ENCODE results near the gene CARMIL1.

The CARMIL1 gene

DNA sequence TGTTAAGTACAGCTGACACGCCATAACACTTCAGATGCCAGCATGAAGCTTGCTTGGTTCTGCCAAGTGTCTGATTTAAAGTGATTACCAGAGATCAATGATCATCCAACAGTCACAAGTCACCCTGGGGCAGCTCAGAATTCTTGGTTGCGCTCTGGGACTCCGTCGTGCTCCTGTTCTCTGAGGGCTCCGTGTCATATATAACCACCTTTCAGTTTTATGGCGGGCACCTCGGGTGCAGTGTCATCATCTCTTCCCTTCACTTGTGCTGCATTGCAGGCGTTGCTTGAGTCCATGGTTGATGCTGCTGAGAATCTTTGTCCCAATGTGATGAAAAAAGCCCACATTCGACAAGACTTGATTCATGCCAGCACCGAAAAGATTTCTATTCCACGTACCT lies 271.5 kb downstream of the CARMIL1 start:
- TF ChIP-seq Cebpa-rat (IDR thresholded peaks at IDR 0.05) = no peak
- H3K4me3 ChIP-seq = no peak overlapping the region
- no peak overlapping the region for H3K4me2 ChIP-seq
- no peak overlapping the region for H3K9ac ChIP-seq
- no peaks in the 10 kb centered on the region for H3K9me3 ChIP-seq
- H3K4me1 ChIP-seq = no peaks in the 10 kb centered on the region
- no peaks in the 10 kb centered on the region for H3K27me3 ChIP-seq
- H4K20me1 ChIP-seq = no peaks in the 10 kb centered on the region
- H3K36me3 ChIP-seq = no peaks in the 10 kb centered on the region
- H3K27ac ChIP-seq = no peak overlapping the region

DNA sequence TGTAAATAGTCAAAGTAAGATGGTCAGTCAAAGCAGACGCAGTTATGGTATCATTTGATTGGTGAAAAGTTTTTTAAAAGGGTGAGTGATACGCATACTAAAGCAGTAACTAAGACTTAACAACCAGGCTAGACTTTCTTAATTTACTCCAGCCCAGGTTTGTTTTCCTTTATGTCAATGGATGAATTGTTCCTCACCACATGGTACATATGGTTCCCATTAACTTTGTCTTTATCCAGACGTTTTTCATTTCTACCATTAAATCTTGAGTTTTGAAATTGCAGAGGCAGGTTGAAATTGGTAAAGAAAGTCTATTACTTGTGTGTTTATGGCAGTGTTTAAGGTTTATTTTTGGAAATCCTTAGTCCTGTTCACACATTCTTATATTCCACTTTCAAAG lies 274.3 kb downstream of the CARMIL1 start:
- H3K9ac ChIP-seq = no peak overlapping the region

DNA sequence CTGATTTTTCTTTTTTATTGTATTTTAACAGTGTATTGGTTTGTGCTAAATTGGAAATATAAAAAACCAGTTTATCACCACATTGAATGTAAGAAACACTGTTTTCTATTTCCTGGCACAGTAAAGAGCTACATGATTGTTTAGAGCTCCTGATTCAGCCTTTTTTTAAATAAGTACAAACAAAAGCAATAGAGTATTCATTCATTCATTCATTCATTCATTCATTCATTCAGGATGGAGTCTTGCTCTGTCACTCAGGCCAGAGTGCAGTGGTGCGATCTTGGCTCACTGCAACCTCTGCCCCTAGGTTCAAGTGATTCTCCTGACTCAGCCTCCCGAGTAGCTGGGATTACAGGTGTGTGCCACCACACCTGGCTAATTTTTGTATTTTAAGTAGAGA lies 276.0 kb downstream of the CARMIL1 start:
- H3K4me2 ChIP-seq = no peak overlapping the region
- H3K9ac ChIP-seq = no peak overlapping the region
- no peaks in the 10 kb centered on the region for H3K4me1 ChIP-seq
- no peak for TF ChIP-seq Cebpa-rat (IDR thresholded peaks at IDR 0.05)
- H3K9me3 ChIP-seq = no peaks in the 10 kb centered on the region
- no peaks in the 10 kb centered on the region for H3K27me3 ChIP-seq
- no peaks in the 10 kb centered on the region for H3K36me3 ChIP-seq
- no peak overlapping the region for H3K4me3 ChIP-seq
- no peaks in the 10 kb centered on the region for H4K20me1 ChIP-seq
- H3K27ac ChIP-seq = no peak overlapping the region

More for the DNA sequence above, 274.3 kb downstream of the CARMIL1 start:
- TF ChIP-seq Cebpa-rat (IDR thresholded peaks at IDR 0.05) = no peak
- Histone ChIP-seq H3K9me3 (no peaks in the 10 kb centered on the region), H4K20me1 (no peaks in the 10 kb centered on the region), H3K4me1 (no peaks in the 10 kb centered on the region), H3K4me2 (no peak overlapping the region), H3K27me3 (no peaks in the 10 kb centered on the region), H3K27ac (no peak overlapping the region), H3K36me3 (no peaks in the 10 kb centered on the region), H3K4me3 (no peak overlapping the region)

DNA sequence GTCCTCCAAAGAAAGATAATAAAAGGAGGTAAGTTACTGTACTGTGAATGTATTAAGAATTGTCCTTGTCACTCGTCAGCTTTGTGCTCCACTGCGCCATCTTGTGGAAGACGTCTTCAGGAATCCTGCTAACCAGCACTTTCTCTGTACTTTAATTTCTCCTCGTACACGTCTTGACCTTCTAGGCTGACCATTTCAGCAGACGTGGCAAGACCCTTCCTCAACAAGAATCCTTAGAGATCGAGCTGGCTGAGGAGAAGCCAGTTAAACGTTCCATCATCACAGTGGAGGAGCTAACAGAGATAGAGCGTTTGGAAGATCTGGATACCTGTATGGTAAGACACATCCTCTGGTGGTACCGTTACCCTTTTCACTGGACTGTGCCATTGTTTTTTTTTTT lies 277.3 kb downstream of the CARMIL1 start:
- Histone ChIP-seq H3K36me3 (no peaks in the 10 kb centered on the region), H3K4me3 (no peak overlapping the region), H3K4me1 (no peaks in the 10 kb centered on the region), H3K27ac (no peak overlapping the region), H3K27me3 (no peaks in the 10 kb centered on the region), H3K4me2 (no peak overlapping the region), H3K9ac (no peak overlapping the region), H4K20me1 (no peaks in the 10 kb centered on the region), H3K9me3 (no peaks in the 10 kb centered on the region)
- no peak for TF ChIP-seq Cebpa-rat (IDR thresholded peaks at IDR 0.05)

DNA sequence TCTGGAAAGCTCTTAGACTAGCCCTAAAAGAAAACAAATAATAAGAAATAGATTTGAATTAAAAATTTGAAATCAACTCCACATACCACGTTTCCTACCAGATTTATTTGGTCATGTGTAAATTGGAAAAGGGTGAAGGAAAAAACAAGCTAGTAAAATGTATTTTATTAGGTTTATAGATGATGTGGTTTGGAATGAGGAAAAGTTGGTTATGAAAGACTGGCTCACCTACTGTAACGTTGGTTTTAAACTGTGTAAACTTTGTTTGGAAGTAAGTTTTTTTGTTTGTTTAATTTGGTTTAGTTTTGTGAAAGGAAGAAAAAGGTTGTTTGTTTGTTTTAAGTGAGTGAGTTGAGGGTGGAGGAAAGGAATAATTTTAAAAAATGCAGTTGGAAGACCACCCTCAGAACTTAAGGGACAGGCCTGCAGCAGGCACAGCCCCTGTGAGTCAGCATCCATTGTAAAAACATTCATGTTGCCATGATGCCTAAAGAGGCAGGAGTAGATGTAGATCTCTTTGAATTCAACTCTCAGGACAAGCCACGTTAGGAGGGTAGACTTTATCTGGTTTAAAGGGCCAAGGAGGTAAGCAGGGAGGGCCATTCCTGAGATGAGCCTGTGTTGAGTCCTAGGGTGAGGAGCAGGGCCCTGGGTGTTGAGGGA lies 279.1 kb downstream of the CARMIL1 start:
- no peaks in the 10 kb centered on the region for H3K4me1 ChIP-seq
- no peaks in the 10 kb centered on the region for H4K20me1 ChIP-seq
- no peak for TF ChIP-seq Cebpa-rat (IDR thresholded peaks at IDR 0.05)

DNA sequence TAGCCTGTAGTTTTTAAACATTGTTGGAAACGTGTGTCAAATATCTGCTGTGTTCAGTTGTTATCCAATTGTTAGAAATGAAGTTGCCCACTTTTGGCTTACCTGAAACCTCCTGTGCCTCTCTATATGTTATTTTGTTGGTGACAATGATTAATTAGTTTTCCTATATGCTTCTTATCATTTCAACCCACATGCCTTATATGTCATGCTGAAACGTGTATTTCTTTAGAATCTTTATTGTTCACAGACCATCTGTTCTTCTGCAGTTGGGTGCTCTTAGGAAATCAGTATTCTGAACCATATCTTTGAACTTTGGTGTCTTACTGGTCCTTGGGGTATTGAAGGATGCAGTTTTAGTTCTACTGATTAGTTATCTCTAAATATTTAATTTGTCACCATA lies 281.7 kb downstream of the CARMIL1 start:
- Histone ChIP-seq H3K27ac (no peak overlapping the region), H3K9ac (no peak overlapping the region), H4K20me1 (no peaks in the 10 kb centered on the region), H3K27me3 (no peaks in the 10 kb centered on the region), H3K4me2 (no peak overlapping the region), H3K36me3 (no peaks in the 10 kb centered on the region), H3K4me3 (no peak overlapping the region), H3K9me3 (no peaks in the 10 kb centered on the region), H3K4me1 (no peaks in the 10 kb centered on the region)
- no peak for TF ChIP-seq Cebpa-rat (IDR thresholded peaks at IDR 0.05)

More for the DNA sequence above, 279.1 kb downstream of the CARMIL1 start:
- Histone ChIP-seq H3K27me3 (no peaks in the 10 kb centered on the region), H3K27ac (no peak overlapping the region), H3K9me3 (no peaks in the 10 kb centered on the region), H3K4me3 (no peak overlapping the region), H3K4me2 (no peak overlapping the region), H3K9ac (no peak overlapping the region), H3K36me3 (no peaks in the 10 kb centered on the region)

DNA sequence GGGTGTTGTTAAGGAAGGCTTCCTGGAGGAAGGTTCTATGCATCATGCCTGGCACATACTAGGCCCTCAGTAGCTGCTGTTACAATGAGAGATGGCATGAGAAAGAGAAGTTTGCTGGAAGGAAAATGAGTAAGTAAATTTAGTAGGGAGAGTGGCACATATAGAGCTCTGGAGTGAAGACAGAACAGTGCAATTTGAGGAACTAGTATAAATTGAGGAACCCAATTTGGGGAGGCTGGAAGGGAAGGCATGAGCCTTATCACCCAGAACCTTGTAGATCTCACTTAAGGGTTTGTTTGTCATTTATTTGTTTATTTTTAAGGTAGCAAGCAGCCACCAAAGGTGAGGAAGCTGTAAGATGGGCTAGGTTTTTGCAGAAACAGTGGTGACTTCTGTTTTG lies 285.8 kb downstream of the CARMIL1 start:
- Histone ChIP-seq H3K4me3 (no peak overlapping the region), H3K9me3 (no peaks in the 10 kb centered on the region), H3K4me1 (no peaks in the 10 kb centered on the region), H3K27ac (no peak overlapping the region), H4K20me1 (no peaks in the 10 kb centered on the region), H3K4me2 (no peak overlapping the region), H3K36me3 (no peaks in the 10 kb centered on the region), H3K9ac (no peak overlapping the region), H3K27me3 (no peaks in the 10 kb centered on the region)
- TF ChIP-seq Cebpa-rat (IDR thresholded peaks at IDR 0.05) = no peak

DNA sequence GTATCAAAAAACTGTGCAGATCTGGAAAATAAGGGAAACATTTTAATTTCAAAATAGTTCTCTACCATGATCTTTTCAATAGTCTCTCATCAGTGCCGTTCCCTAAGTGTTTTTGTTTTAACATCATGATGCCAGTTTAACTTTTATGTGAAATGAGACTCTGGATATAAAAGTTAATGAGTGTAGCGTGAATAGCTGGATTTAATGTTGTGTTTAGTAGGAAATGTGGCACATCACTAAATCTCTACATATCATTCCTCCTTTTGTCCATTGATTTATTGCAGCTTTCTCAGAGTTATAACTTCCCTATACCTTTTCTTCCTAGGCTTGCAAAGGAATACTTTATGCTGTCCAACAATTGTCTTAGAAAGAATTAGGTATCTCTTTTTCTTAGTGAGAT lies 291.4 kb downstream of the CARMIL1 start:
- Histone ChIP-seq H3K27me3 (no peaks in the 10 kb centered on the region), H3K4me2 (no peak overlapping the region), H3K4me1 (no peaks in the 10 kb centered on the region), H3K4me3 (no peak overlapping the region), H3K9ac (no peak overlapping the region), H3K9me3 (no peaks in the 10 kb centered on the region), H4K20me1 (no peaks in the 10 kb centered on the region), H3K27ac (no peak overlapping the region), H3K36me3 (no peaks in the 10 kb centered on the region)
- no peak for TF ChIP-seq Cebpa-rat (IDR thresholded peaks at IDR 0.05)

DNA sequence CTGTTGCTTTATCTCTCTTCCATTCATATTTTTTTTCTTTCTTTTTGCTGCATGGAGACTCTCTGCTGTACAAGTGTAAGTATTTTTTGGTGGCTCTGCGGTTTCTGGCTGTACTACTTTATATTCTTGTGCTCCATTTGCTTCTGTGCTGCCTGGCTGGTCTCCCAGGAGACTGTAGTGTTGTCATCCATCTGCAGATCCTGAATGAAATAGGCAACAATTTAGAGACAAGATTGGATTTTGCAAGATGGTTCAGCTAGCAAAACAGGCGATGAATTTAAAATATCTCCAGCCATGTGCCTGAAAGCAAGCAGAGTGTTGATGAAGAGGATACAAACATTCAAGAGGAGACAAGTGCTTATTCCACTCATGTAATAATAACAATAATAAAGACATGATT lies 297.7 kb downstream of the CARMIL1 start:
- Histone ChIP-seq H3K9me3 (no peaks in the 10 kb centered on the region), H3K27ac (no peak overlapping the region), H3K36me3 (no peaks in the 10 kb centered on the region), H3K4me2 (peak overlapping the region; percentile 28), H3K4me1 (peaks cover 27% of the 10 kb centered on the region), H4K20me1 (no peaks in the 10 kb centered on the region), H3K4me3 (no peak overlapping the region), H3K27me3 (no peaks in the 10 kb centered on the region), H3K9ac (no peak overlapping the region)
- no peak for TF ChIP-seq Cebpa-rat (IDR thresholded peaks at IDR 0.05)

DNA sequence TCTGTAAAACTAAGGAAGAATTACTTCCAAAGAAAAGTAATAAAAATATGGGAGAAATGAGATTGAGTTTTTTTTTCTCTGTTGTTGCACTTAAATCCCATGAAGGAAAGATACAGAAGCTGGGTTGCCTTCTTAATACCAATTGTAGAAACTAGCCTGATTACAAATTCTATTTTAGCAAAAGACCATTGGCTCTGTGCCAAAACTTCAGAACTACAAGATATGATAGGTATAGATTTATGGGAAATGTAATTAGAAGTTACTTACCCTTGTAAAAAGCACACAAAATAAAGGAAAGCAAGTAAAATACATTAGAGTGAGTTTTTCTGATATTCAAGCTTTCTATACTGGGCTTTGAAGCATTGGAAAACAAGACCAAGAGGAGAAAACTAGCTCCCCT lies 299.4 kb downstream of the CARMIL1 start:
- Histone ChIP-seq H3K27me3 (no peaks in the 10 kb centered on the region), H3K4me3 (no peak overlapping the region), H3K4me2 (no peak overlapping the region), H3K4me1 (peaks cover 27% of the 10 kb centered on the region), H3K36me3 (no peaks in the 10 kb centered on the region), H4K20me1 (no peaks in the 10 kb centered on the region), H3K9ac (no peak overlapping the region), H3K9me3 (no peaks in the 10 kb centered on the region), H3K27ac (no peak overlapping the region)
- no peak for TF ChIP-seq Cebpa-rat (IDR thresholded peaks at IDR 0.05)

DNA sequence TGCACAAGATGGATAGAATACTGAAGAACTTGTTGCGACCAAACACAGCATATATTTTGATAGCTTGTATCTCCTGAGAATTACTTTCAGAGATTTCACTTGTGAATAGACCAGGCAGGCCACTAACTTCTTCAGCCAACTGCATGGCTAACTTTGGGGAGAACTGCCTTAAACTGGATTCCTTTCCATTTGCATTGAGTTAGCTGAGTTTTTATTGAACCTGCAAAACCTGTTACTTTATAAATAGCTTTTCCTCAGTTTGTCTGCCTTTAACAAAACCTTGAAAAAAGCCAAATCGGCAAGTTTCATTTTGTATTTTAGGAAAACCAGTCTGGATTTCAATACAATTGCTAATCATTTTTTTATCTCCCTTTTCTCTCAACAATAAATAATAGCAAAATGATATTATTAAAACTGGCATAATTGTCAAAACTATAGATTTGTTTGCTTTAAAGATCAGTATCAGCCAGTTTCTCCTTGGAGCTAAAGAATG lies 300.3 kb downstream of the CARMIL1 start:
- Histone ChIP-seq H3K9ac (no peak overlapping the region), H3K4me3 (no peak overlapping the region), H3K27me3 (no peaks in the 10 kb centered on the region), H3K4me2 (no peak overlapping the region), H3K36me3 (no peaks in the 10 kb centered on the region), H3K4me1 (peaks cover 27% of the 10 kb centered on the region), H3K9me3 (no peaks in the 10 kb centered on the region), H3K27ac (no peak overlapping the region), H4K20me1 (no peaks in the 10 kb centered on the region)
- no peak for TF ChIP-seq Cebpa-rat (IDR thresholded peaks at IDR 0.05)
